ENCODE results near the gene LAMA5.

- TF ChIP-seq SIN3A (IDR thresholded peaks at IDR 0.05; ENCODE audit: borderline replicate concordance, low read depth, low read length) (no peak), CTCF (IDR thresholded peaks at IDR 0.05) (no peak), ELF1 (IDR thresholded peaks at IDR 0.05) (no peak), MAX (IDR thresholded peaks at IDR 0.05; ENCODE audit: low read depth) (no peak), NFIC (IDR thresholded peaks at IDR 0.05; ENCODE audit: borderline replicate concordance) (no peak), RXRA (IDR thresholded peaks at IDR 0.05; ENCODE audit: borderline replicate concordance, low read depth) (no peak), YY1 (IDR thresholded peaks at IDR 0.05; ENCODE audit: low read depth) (no peak), TAF1 (IDR thresholded peaks at IDR 0.05; ENCODE audit: borderline replicate concordance, low read depth, low read length) (no peak), RFX5 (IDR thresholded peaks at IDR 0.05; ENCODE audit: low read length) (no peak)
Measured at GRCh38 chr20:62323146-62323979, 43.7 kb downstream of the LAMA5 start.
